GM23338 (cell line): Measurements from ENCODE around the gene EPHB3.

ENCODE experiments used
- CREB1 ChIP-seq: fragments of 250-450 bp; sonication (Bioruptor Pico); IDR thresholded peaks from 2 replicates; pipeline ENCODE4 v1.5.0; 2020; ENCODE audit warnings: low read depth, mild to moderate bottlenecking, moderate library complexity
- CTCF ChIP-seq, 2 experiments: fragments of 200-600 bp in 1 of 2; sonication (generic) in 1 of 2; conservative IDR thresholded peaks; 2 replicates each; pipeline versions ENCODE4 v1.5.1 to v1.6.1; 2016 to 2017; ENCODE audit warnings: antibody characterized with exemption in 2 of 2, low read depth in 2 of 2, mild to moderate bottlenecking in 2 of 2, moderate library complexity in 1 of 2
- ETS1 ChIP-seq: IDR thresholded peaks from 2 replicates; pipeline ENCODE4 v1.6.1; 2016; ENCODE audit warnings: antibody characterized with exemption
- EZH2 ChIP-seq: fragments of 200-600 bp; sonication (generic); IDR thresholded peaks from one replicate; pipeline ENCODE4 v1.8.0; 2017; ENCODE audit warnings: antibody characterized with exemption, mild to moderate bottlenecking, low read depth; ENCODE audit not compliant: unreplicated experiment
- EZH2phosphoT487 ChIP-seq: fragments of 200-600 bp; sonication (generic); IDR thresholded peaks from one replicate; pipeline ENCODE4 v1.8.1; 2018; ENCODE audit warnings: antibody characterized with exemption; ENCODE audit not compliant: unreplicated experiment
- JUNB ChIP-seq: IDR thresholded peaks from one replicate; pipeline ENCODE4 v1.6.1; 2016; ENCODE audit warnings: antibody characterized with exemption; ENCODE audit not compliant: unreplicated experiment
- NANOG ChIP-seq: IDR thresholded peaks from 2 replicates; pipeline ENCODE4 v1.6.1; 2016; ENCODE audit warnings: antibody characterized with exemption, borderline replicate concordance
- POLR2AphosphoS5 ChIP-seq: IDR thresholded peaks from 2 replicates; pipeline ENCODE4 v1.6.1; 2016; ENCODE audit warnings: antibody characterized with exemption, low read depth
- REST ChIP-seq: IDR thresholded peaks from one replicate; pipeline ENCODE4 v1.6.1; 2018; ENCODE audit warnings: antibody characterized with exemption; ENCODE audit not compliant: unreplicated experiment
- STAT1 ChIP-seq: IDR thresholded peaks from one replicate; pipeline ENCODE4 v1.6.1; 2016; ENCODE audit warnings: antibody characterized with exemption; ENCODE audit not compliant: unreplicated experiment
- ZNF462 ChIP-seq: fragments of 250-450 bp; sonication (Bioruptor Pico); IDR thresholded peaks from 2 replicates; pipeline ENCODE4 v1.5.0; 2020; ENCODE audit warnings: mild to moderate bottlenecking, moderate library complexity

GRCh38 chr3:184568924-184569829 lies 7.6 kb downstream of the EPHB3 start:
- TF ChIP-seq REST (no peak), POLR2AphosphoS5 (no peak), CTCF (conservative IDR thresholded peaks at IDR 0.05; ENCODE audit: low read depth in 2 of 2) (no peak), EZH2phosphoT487 (no peak), EZH2 (peak; percentile 80), NANOG (no peak), CREB1 (no peak), JUNB (no peak), ZNF462 (CRISPR knock-in tag) (no peak), STAT1 (no peak), ETS1 (no peak)
